ENCODE measurements around the gene OR10D3.

The OR10D3 gene

GRCh38 chr11:124170801-124171586, 12.2 kb upstream of the OR10D3 start:
- Histone ChIP-seq H3K4me3 (ENCODE audit: low read length) (no peak overlapping the region), H3K27me3 (replicated peaks; ENCODE audit: control insufficient read depth, insufficient read depth, low read length) (no peaks in the 10 kb centered on the region), H3K36me3 (ENCODE audit: control insufficient read depth, insufficient read depth, low read length, severe bottlenecking) (no peaks in the 10 kb centered on the region), H3K9me3 (ENCODE audit: control insufficient read depth, low read length) (no peaks in the 10 kb centered on the region), H3K9ac (ENCODE audit: low read length) (no peak overlapping the region), H3K4me1 (ENCODE audit: control insufficient read depth, insufficient read depth, low read length) (no peaks in the 10 kb centered on the region)
- DNase-seq (ENCODE audit: low read depth) = no peak

DNA sequence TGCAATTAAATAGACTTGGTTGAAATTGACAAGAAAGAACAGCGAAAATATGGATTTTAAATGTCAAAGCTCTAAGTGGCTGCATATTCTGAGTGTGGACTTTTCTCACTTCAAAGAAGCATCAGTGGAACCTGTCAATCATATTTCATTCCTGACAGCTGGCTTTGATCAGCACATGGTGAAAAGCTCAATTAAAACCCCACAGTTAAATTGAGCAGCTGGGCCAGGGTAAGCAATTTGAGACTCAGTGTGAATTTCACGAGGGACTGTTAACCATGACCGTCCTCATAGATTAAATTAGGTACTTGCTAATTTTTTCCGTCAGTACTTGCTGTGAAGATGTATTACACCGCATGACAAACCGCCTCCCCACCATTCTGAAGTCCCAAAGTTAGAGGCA, 11.0 kb upstream of the OR10D3 start:
- DNase-seq (ENCODE audit: low read depth) = no peak
- no peak overlapping the region for H3K4me3 ChIP-seq (ENCODE audit: low read length)
- no peaks in the 10 kb centered on the region for H3K4me1 ChIP-seq (ENCODE audit: control insufficient read depth, insufficient read depth, low read length)
- H3K9ac ChIP-seq (ENCODE audit: low read length) = no peak overlapping the region
- H3K36me3 ChIP-seq (ENCODE audit: control insufficient read depth, insufficient read depth, low read length, severe bottlenecking) = no peaks in the 10 kb centered on the region
- H3K9me3 ChIP-seq (ENCODE audit: control insufficient read depth, low read length) = no peaks in the 10 kb centered on the region
- no peaks in the 10 kb centered on the region for H3K27me3 ChIP-seq (replicated peaks; ENCODE audit: control insufficient read depth, insufficient read depth, low read length)

- Histone ChIP-seq H3K36me3 (ENCODE audit: control insufficient read depth, insufficient read depth, low read length, severe bottlenecking) (no peaks in the 10 kb centered on the region), H3K9me3 (ENCODE audit: control insufficient read depth, low read length) (no peaks in the 10 kb centered on the region), H3K4me3 (ENCODE audit: low read length) (no peak overlapping the region), H3K27me3 (replicated peaks; ENCODE audit: control insufficient read depth, insufficient read depth, low read length) (no peaks in the 10 kb centered on the region), H3K4me1 (ENCODE audit: control insufficient read depth, insufficient read depth, low read length) (no peaks in the 10 kb centered on the region), H3K9ac (ENCODE audit: low read length) (no peak overlapping the region)
- no peak for DNase-seq (ENCODE audit: low read depth)
Measured at GRCh38 chr11:124172599-124172998, 10.5 kb upstream of the OR10D3 start.

- H3K36me3 ChIP-seq (ENCODE audit: control insufficient read depth, insufficient read depth, low read length, severe bottlenecking) = no peaks in the 10 kb centered on the region
- no peaks in the 10 kb centered on the region for H3K27me3 ChIP-seq (replicated peaks; ENCODE audit: control insufficient read depth, insufficient read depth, low read length)
- H3K4me3 ChIP-seq (ENCODE audit: low read length) = no peak overlapping the region
- no peaks in the 10 kb centered on the region for H3K4me1 ChIP-seq (ENCODE audit: control insufficient read depth, insufficient read depth, low read length)
- no peak overlapping the region for H3K9ac ChIP-seq (ENCODE audit: low read length)
- H3K9me3 ChIP-seq (ENCODE audit: control insufficient read depth, low read length) = no peaks in the 10 kb centered on the region
- DNase-seq (ENCODE audit: low read depth) = peak; percentile 93
Measured at GRCh38 chr11:124174001-124174583, 9.1 kb upstream of the OR10D3 start.

GRCh38 chr11:124176925-124177715, 6.0 kb upstream of the OR10D3 start:
- H3K4me3 ChIP-seq (ENCODE audit: low read length) = no peak overlapping the region
- H3K9ac ChIP-seq (ENCODE audit: low read length) = no peak overlapping the region
- no peaks in the 10 kb centered on the region for H3K9me3 ChIP-seq (ENCODE audit: control insufficient read depth, low read length)
- H3K27me3 ChIP-seq (replicated peaks; ENCODE audit: control insufficient read depth, insufficient read depth, low read length) = no peaks in the 10 kb centered on the region
- H3K36me3 ChIP-seq (ENCODE audit: control insufficient read depth, insufficient read depth, low read length, severe bottlenecking) = no peaks in the 10 kb centered on the region
- DNase-seq (ENCODE audit: low read depth) = no peak
- peaks cover 4% of the 10 kb centered on the region for H3K4me1 ChIP-seq (ENCODE audit: control insufficient read depth, insufficient read depth, low read length)

GRCh38 chr11:124179310-124179709, 3.8 kb upstream of the OR10D3 start:
- H3K9me3 ChIP-seq (ENCODE audit: control insufficient read depth, low read length) = no peaks in the 10 kb centered on the region
- H3K4me1 ChIP-seq (ENCODE audit: control insufficient read depth, insufficient read depth, low read length) = peaks cover 4% of the 10 kb centered on the region
- H3K4me3 ChIP-seq (ENCODE audit: low read length) = no peak overlapping the region
- H3K9ac ChIP-seq (ENCODE audit: low read length) = no peak overlapping the region
- peaks cover 3% of the 10 kb centered on the region for H3K27me3 ChIP-seq (replicated peaks; ENCODE audit: control insufficient read depth, insufficient read depth, low read length)
- DNase-seq (ENCODE audit: low read depth) = peak; percentile 57
- no peaks in the 10 kb centered on the region for H3K36me3 ChIP-seq (ENCODE audit: control insufficient read depth, insufficient read depth, low read length, severe bottlenecking)

DNA sequence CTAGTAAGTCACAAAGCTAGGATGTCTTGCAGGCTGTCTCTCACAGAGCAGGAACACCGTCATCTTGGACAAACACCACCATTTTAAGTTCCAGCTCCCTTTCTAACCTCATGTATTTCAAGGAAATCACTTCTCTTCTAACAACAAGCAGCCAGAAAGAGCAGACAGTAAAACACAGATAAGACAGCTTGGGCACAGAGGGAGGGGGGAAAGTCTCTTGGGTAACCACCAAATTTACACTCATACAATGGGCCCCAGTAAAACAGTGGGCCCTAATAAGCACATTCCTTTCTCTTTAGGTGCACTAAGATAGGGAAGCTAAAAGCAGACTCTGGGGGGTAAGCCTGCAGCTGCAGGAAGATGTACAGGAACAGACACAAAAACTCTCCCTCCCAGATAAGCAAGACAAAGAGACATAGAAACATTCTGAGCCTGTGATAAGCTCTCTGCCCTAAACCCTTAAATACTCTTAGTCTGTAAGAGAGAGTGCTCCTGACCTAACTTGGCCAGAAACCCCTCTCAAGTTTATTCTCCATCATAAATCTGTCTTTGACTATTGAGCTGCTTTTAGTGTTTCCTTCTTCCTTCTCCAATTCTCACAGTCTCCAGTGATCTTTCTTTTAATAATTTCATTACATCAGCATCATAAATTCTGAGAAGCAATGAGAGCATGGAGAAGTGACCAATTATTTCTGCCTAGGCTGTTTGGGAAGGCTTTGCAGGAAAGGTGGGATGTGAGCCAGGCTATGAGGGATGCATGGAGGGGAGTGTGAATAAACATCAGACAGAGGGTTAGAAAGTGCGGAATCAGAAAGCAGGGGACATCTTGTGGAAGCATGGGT, 7.4 kb downstream of the OR10D3 start:
- Histone ChIP-seq H3K9ac (ENCODE audit: low read length) (no peak overlapping the region), H3K36me3 (ENCODE audit: control insufficient read depth, insufficient read depth, low read length, severe bottlenecking) (no peaks in the 10 kb centered on the region), H3K9me3 (ENCODE audit: control insufficient read depth, low read length) (no peaks in the 10 kb centered on the region), H3K4me1 (ENCODE audit: control insufficient read depth, insufficient read depth, low read length) (peaks cover 15% of the 10 kb centered on the region), H3K27me3 (replicated peaks; ENCODE audit: control insufficient read depth, insufficient read depth, low read length) (peaks cover 16% of the 10 kb centered on the region), H3K4me3 (ENCODE audit: low read length) (no peak overlapping the region)
- DNase-seq (ENCODE audit: low read depth) = no peak

DNA sequence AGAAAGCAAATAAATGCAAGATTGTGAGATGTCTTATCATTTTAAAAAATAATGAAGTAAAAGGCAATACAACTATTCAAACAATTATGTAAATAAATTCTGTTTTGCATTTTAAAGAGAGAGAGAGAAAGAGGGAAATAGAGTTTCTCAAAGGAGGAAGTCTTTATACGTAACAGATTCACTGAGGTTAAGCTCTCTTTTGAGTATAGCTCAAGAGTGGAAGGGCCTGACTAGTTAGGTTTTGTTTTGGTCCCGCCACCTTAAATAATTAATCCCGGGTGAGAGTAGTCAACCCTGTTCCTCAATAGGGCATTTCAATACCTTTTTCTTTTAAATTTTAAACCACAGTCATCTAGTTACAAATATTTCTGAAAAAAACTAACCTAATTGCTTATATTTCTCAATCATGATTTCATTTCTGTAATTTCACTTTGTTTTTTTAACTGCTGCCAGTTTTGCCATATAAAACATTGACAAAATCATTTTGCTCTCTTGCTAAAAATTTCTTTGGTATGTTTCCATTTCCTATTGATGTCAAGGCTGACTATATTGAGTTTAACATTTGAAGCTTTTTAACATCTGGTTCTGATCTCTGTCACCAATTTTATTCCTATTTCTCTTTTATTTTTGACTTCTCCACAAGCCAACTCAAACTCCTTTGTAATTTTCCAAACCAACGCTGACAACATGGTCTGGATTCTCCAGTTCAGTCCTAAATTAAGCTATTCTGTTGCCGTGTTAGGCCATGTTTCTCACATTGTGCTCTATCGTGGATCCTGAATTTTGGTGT, 10.3 kb downstream of the OR10D3 start:
- H3K36me3 ChIP-seq (ENCODE audit: control insufficient read depth, insufficient read depth, low read length, severe bottlenecking) = no peaks in the 10 kb centered on the region
- H3K27me3 ChIP-seq (replicated peaks; ENCODE audit: control insufficient read depth, insufficient read depth, low read length) = peaks cover 8% of the 10 kb centered on the region
- H3K9me3 ChIP-seq (ENCODE audit: control insufficient read depth, low read length) = no peaks in the 10 kb centered on the region
- no peak overlapping the region for H3K4me3 ChIP-seq (ENCODE audit: low read length)
- no peak overlapping the region for H3K9ac ChIP-seq (ENCODE audit: low read length)
- H3K4me1 ChIP-seq (ENCODE audit: control insufficient read depth, insufficient read depth, low read length) = peaks cover 15% of the 10 kb centered on the region
- DNase-seq (ENCODE audit: low read depth) = peak; percentile 64

DNA sequence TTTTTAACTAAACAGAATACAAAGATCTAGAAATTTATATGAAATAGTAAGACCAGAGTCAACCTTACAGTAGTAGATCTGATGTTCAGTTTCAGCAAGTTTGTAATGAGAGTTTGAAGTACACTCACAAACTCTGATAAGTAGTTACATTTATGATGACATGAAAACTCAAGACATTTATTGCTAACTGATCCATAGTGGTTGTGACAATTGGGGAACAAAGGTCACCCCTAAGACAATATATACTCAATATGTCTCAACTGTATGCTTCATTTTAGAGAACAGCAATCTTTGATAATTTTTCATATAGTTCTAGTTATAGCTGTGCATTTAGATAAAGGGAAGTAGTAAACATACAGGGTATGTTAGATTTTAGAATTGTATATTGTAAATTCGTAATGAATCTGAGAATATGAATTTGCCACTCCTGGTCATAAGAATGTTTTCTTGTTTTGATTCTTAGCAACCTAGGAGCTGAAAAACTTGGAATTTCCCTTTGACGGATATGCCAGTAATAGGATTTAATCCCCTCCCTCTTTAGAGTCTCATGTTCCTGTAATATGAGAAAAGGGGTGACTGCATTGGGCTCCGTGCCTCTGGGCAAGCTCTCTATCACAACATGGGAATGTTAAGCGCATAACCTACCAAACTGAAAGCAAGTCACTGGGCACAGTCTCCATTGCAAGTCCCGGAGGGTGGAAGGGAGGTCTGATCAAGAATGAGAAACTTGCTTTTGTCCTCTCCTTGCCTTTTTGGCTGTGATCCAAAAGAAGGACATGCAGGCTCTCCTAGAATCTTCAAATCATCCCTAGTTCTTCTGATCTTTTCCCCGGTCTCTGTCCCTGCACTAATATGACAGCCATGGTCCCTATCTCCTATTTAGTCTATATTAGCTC, 11.4 kb downstream of the OR10D3 start:
- H3K4me3 ChIP-seq (ENCODE audit: low read length) = peak overlapping the region; percentile 58
- no peaks in the 10 kb centered on the region for H3K9me3 ChIP-seq (ENCODE audit: control insufficient read depth, low read length)
- H3K4me1 ChIP-seq (ENCODE audit: control insufficient read depth, insufficient read depth, low read length) = peaks cover 15% of the 10 kb centered on the region
- no peaks in the 10 kb centered on the region for H3K36me3 ChIP-seq (ENCODE audit: control insufficient read depth, insufficient read depth, low read length, severe bottlenecking)
- DNase-seq (ENCODE audit: low read depth) = peak; percentile 59
- peaks cover under 1% of the 10 kb centered on the region for H3K27me3 ChIP-seq (replicated peaks; ENCODE audit: control insufficient read depth, insufficient read depth, low read length)
- no peak overlapping the region for H3K9ac ChIP-seq (ENCODE audit: low read length)

Measured in adipocyte (in vitro differentiated cells).